ENCODE results near the gene NWD2. TPM values are rescaled to one million over a fixed set of nuclear protein-coding genes. Genes with fewer than 3 reads are reported as not detected.

The NWD2 gene
- total RNA-seq, 8 experiments from 2014 or later: 0.13 to 9.3 (median 2.0) TPM

DNA sequence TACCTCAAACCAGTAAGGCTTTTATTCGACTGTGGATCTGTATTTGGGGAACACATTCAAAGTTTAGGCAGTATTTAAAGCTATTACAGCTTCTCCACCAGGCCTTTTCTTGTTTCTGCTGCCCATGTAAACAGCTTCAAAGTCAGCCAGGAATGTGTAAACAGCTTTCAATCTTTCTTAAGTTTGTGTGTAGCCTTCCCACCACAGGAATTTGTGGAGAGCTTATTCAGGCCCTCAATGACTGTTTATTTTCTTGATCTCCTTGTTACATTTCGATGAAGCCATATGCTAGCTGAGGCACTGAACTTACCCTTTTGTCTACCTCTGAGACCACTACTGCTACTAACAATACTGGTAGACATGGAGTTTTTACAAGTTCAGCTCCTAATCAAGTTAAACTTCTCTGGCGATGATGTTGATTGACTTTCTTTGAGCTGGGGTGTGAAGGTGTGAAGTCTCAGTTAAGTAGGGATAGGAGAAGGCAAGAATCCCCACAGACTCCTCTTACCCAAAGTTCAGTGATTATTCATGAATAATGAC is 72.6 kb downstream of the NWD2 start:
- Histone ChIP-seq H3K4me3 (no peak overlapping the region), H3K27ac (no peak overlapping the region), H3K4me1 (replicated peaks in 1 of 2) (no peaks in the 10 kb centered on the region)
- no peak for ATAC-seq (replicated peaks in 6 of 8)
- WGBS, 10 experiments: 7 to 73% (median 43%) methylated on average over 1 to 3 of the region's 3 CpGs; no CpG with 5 or more reads in 1 of the 10 experiments
- in situ Hi-C loops (cut with MboI; ENCODE audit: low pct_unique_long_range_greater_than_20kb in 2 of 9, low sequenced_read_pairs in 9 of 9, unreplicated experiment in 9 of 9): no loop called here

DNA sequence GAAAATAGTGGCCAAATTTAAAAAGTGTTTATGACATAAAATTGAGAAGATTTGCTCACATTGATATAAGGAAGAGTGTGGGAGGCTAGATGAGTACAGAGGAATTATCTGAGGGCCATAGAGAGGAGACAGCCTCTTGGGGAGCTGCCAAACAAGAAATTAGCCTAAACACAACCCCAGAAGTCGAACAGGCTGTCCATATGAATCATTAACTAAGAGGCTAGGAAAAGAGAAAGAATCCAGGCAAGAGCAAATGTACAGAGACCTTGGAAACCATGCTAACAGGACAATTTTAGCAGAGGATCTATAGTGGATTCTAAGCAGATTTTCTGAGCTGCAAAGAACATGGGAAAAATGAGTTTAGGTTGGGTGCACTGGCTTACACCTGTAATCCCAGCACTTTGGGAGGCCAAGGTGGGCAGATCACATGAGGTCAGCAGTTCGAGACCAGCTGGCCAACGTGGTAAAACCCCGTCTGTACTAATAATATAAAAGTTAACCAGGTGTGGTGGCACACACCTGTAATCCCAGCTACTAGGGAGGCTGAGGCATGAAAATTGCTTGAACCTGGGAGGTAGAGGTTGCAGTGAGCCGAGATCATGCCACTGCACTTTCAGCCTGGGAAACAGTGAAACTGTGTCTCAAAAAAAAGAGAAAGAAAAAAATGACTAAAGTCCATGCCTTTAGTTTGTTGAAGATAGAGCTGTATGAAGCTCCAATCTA is 76.1 kb downstream of the NWD2 start:
- WGBS, 10 experiments: 0 to 72% (median 17%) methylated on average over 2 to 5 of the region's 5 CpGs; no CpG with 5 or more reads in 2 of the 10 experiments
- Histone ChIP-seq H3K4me1 (replicated peaks in 1 of 2) (no peaks in the 10 kb centered on the region), H3K27ac (no peak overlapping the region), H3K4me3 (no peak overlapping the region)
- in situ Hi-C loops (cut with MboI; ENCODE audit: low pct_unique_long_range_greater_than_20kb in 2 of 9, low sequenced_read_pairs in 9 of 9, unreplicated experiment in 9 of 9): no loop called here
- ATAC-seq (replicated peaks in 6 of 8): no peak

DNA sequence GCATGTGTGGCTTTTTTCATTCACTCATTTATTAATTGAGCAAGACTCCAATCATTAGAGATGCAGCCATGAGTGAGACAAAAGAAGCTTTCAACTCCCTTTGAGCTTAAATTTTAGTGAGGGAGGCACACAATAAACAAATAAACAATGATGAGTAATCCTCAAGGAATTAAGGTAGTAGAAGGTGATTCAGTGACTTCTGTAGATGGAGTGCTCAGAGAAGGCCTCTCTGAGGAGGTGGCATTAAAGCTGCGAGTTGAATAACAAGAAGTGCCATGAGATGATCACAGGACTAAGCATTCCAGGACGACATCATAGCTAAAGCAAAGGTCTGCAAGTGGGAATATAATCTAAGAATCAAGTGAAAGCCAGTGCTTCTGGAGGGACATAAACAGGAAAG is 77.6 kb downstream of the NWD2 start:
- Histone ChIP-seq H3K27ac (no peak overlapping the region), H3K4me3 (no peak overlapping the region), H3K4me1 (replicated peaks in 1 of 2) (peaks cover 0 to 4% of the 10 kb centered on the region in 2 donors)
- ATAC-seq (replicated peaks in 6 of 8): peak in 1 of 8 experiments; percentile 27
- 0 to 83% (median 43%) methylated on average over 1 to 2 of the region's 2 CpGs; no CpG with 5 or more reads in 3 of the 10 experiments for WGBS, 10 experiments
- in situ Hi-C loops (cut with MboI; ENCODE audit: low pct_unique_long_range_greater_than_20kb in 2 of 9, low sequenced_read_pairs in 9 of 9, unreplicated experiment in 9 of 9): no loop called here

DNA sequence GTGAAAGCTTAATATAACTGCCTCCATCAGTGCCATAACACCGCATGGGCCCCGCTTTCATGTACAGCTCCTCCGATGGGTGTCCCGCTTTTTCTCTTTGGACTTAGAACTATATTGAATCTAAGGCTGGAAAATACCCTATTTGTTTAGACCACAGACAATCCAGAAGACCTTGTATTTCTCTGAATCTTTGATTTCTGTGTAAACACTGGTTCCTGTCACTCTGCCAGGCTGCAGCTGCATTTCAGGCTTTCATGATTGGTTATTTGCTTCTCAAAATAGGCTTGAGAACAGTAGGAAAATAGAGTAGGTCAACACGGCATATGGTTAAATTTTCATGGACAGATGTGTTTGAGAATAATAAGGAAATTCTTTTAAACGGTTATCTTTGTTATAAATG is 80.0 kb downstream of the NWD2 start:
- peaks cover 0 to 4% of the 10 kb centered on the region in 2 donors for H3K4me1 ChIP-seq (replicated peaks in 1 of 2)
- H3K27ac ChIP-seq: no peak overlapping the region
- WGBS, 10 experiments: 0 to 100% (median 47%) methylated on average over 1 to 6 of the region's 6 CpGs
- in situ Hi-C loops (cut with MboI; ENCODE audit: low pct_unique_long_range_greater_than_20kb in 2 of 9, low sequenced_read_pairs in 9 of 9, unreplicated experiment in 9 of 9): no loop called here
- no peak overlapping the region for H3K4me3 ChIP-seq
- ATAC-seq (replicated peaks in 6 of 8): no peak

DNA sequence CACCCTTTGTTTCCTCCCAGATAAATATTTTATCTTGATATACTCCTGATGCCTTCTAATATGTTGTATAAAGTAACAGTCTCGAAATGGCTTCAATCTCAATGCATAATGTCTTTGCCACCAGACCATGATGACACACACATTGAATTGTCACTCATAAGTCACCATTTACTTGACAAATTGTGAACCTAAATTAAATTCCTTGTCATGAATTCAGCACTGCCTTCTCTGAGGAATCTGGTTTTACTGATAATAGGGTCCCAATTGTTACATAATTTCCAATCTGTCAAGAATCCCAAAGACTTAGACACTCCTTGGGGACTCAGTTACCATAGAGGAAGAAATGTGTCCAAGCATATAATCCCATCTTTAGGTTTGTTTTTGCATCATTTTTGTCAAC is 82.3 kb downstream of the NWD2 start:
- in situ Hi-C loops (cut with MboI; ENCODE audit: low pct_unique_long_range_greater_than_20kb in 2 of 9, low sequenced_read_pairs in 9 of 9, unreplicated experiment in 9 of 9): no loop called here
- ATAC-seq (replicated peaks in 6 of 8): peak in 1 of 8 experiments; percentile 39
- 0 to 78% (median 25%) methylated on average over 1 of the region's 1 CpG; no CpG with 5 or more reads in 4 of the 10 experiments for WGBS, 10 experiments

DNA sequence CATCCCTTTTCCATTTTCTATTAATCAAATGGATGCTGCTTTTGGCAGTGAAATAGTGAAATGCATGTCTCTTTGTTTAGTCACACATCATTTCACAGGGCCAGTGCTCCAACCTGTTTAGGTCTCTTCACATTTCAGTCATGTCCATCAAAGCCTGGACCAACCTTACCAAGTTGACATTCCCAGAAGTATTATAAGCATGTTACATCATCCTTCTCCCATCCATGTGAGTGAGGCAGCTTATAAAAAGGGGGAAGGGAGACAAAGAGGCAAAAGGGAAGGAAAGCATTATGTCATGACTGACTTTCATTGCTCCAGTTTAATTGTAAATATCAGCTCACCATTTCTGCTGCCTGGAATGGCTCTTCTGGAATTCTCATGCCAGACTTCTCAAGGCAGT is 94.4 kb downstream of the NWD2 start:
- H3K4me1 ChIP-seq (replicated peaks in 1 of 2): peaks cover 2 to 7% of the 10 kb centered on the region in 2 donors
- in situ Hi-C loops (cut with MboI; ENCODE audit: low pct_unique_long_range_greater_than_20kb in 2 of 9, low sequenced_read_pairs in 9 of 9, unreplicated experiment in 9 of 9): no loop called here
- H3K27ac ChIP-seq: no peak overlapping the region
- peak in 4 of 8 experiments; percentile 49 to 89 (median 72) for ATAC-seq (replicated peaks in 6 of 8)
- no peak overlapping the region for H3K4me3 ChIP-seq

More for the DNA sequence above, 82.3 kb downstream of the NWD2 start:
- Histone ChIP-seq H3K4me1 (replicated peaks in 1 of 2) (peaks cover 0 to 4% of the 10 kb centered on the region in 2 donors), H3K4me3 (no peak overlapping the region), H3K27ac (no peak overlapping the region)

DNA sequence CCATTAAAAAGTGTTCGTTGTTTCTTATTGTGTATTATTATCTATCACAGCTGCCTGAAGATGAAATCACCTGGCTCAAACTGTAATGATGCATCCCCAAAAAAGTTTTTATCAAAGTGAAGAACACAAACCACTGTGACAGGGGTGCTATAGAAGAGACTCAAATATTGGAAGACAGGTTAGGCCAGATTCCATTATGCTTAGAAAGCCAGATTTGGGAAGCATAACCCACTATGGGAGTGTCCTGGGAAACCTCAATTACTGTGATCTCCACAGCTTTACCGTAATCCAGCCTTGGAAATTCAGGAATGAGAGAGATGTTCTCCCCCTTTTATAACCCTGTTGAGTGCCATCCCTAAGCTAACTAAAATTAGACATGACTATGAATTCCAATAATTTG is 114.2 kb downstream of the NWD2 start:
- WGBS, 10 experiments: 0 to 100% (median 47%) methylated on average over 1 to 2 of the region's 2 CpGs; no CpG with 5 or more reads in 2 of the 10 experiments
- Histone ChIP-seq H3K4me3 (no peak overlapping the region), H3K4me1 (replicated peaks in 1 of 2) (no peaks in the 10 kb centered on the region), H3K27ac (no peak overlapping the region)
- in situ Hi-C loops (cut with MboI; ENCODE audit: low pct_unique_long_range_greater_than_20kb in 2 of 9, low sequenced_read_pairs in 9 of 9, unreplicated experiment in 9 of 9): no loop called here
- ATAC-seq (replicated peaks in 6 of 8): no peak

DNA sequence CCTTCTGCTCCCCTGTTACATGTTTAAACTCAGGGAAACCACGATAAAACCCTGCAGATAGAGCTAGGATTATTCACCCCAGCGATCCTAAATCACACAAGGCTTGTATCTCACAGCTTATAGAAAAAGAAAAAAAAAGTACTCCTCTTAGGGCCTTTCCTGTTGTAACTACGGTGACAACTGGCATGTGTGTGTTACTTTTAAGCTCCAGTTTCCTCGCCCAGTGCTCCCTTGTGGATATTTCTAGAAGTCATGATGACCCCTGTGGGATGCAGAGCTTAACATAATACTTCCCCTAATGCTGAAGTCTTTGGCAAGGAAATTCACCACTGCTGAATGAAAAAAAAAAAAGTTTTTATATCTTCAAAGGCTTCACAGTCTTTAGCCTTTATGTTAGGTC is 114.7 kb downstream of the NWD2 start:
- ATAC-seq (replicated peaks in 6 of 8): no peak
- in situ Hi-C loops (cut with MboI; ENCODE audit: low pct_unique_long_range_greater_than_20kb in 2 of 9, low sequenced_read_pairs in 9 of 9, unreplicated experiment in 9 of 9): no loop called here
- 0 to 100% (median 62%) methylated on average over 1 to 4 of the region's 4 CpGs; no CpG with 5 or more reads in 1 of the 10 experiments for WGBS, 10 experiments

DNA sequence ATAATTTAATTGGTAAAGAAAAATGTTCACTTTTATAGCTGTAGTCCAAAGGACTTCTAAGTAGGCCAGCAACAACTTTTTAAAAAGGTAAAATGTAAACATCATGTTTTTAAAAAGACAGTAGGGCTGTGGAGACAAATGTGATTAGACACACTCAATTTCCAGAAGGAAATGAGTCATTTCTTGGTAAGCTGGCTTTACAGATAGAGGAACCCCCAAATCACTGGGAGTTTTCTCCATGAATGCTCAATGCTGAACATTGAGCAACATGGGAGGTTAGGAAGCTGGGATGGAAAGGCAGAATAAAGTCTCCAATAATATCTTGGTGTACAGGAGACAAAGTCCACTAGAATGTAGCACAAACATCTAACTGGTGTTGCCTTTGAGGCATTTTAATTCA is 121.3 kb downstream of the NWD2 start:
- H3K4me3 ChIP-seq: no peak overlapping the region
- H3K4me1 ChIP-seq (replicated peaks in 1 of 2): no peaks in the 10 kb centered on the region
- in situ Hi-C loops (cut with MboI; ENCODE audit: low pct_unique_long_range_greater_than_20kb in 2 of 9, low sequenced_read_pairs in 9 of 9, unreplicated experiment in 9 of 9): no loop called here
- ATAC-seq (replicated peaks in 6 of 8): no peak
- no peak overlapping the region for H3K27ac ChIP-seq

More for the DNA sequence above, 114.7 kb downstream of the NWD2 start:
- Histone ChIP-seq H3K4me1 (replicated peaks in 1 of 2) (no peaks in the 10 kb centered on the region), H3K4me3 (no peak overlapping the region), H3K27ac (no peak overlapping the region)

DNA sequence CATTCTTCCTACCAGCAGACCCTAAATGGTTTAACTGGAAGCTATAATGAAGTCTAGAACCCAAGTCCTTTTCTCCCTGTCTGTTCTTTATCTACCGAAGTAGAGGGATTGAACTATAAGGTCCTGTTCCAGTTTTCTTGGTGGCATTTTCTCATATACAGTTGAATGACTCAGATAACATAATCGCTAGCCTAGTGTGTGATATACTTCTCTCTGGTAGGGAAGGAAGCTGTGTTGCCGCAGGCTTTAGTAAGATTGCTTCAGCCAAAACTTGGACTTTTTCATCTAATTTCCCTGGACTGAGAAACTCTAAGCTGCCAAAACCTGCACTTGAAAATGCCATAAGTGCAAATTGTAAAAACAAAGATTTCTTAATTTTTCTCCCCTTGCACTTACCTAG is 123.4 kb downstream of the NWD2 start:
- Histone ChIP-seq H3K27ac (no peak overlapping the region), H3K4me1 (replicated peaks in 1 of 2) (no peaks in the 10 kb centered on the region), H3K4me3 (no peak overlapping the region)
- ATAC-seq (replicated peaks in 6 of 8): no peak
- WGBS, 10 experiments: 0 to 100% (median 70%) methylated on average over 1 to 3 of the region's 3 CpGs; no CpG with 5 or more reads in 2 of the 10 experiments
- in situ Hi-C loops (cut with MboI; ENCODE audit: low pct_unique_long_range_greater_than_20kb in 2 of 9, low sequenced_read_pairs in 9 of 9, unreplicated experiment in 9 of 9): no loop called here

DNA sequence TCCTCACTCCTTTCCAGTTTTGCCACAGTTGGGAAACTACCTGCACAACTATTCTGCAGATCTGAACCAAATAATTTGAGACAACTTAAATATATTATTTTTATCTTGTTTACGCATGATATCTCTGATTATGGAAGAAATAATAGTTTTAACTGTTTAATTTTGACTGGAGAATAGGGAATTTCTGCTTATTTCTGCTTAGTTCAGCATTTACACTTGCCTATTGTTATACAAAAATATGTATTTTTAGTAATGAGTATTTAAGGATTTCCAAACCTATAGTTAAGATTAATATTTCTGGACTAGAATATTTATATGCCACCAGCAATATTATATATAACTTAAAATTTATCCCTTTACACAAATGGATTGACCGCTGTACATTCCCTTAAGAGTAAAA is 125.5 kb downstream of the NWD2 start:
- Histone ChIP-seq H3K4me3 (no peak overlapping the region), H3K27ac (no peak overlapping the region), H3K4me1 (replicated peaks in 1 of 2) (no peaks in the 10 kb centered on the region)
- in situ Hi-C loops (cut with MboI; ENCODE audit: low pct_unique_long_range_greater_than_20kb in 2 of 9, low sequenced_read_pairs in 9 of 9, unreplicated experiment in 9 of 9): no loop called here
- ATAC-seq (replicated peaks in 6 of 8): no peak
- 0 to 100% (median 81%) methylated on average over 1 to 2 of the region's 2 CpGs for WGBS, 10 experiments

DNA sequence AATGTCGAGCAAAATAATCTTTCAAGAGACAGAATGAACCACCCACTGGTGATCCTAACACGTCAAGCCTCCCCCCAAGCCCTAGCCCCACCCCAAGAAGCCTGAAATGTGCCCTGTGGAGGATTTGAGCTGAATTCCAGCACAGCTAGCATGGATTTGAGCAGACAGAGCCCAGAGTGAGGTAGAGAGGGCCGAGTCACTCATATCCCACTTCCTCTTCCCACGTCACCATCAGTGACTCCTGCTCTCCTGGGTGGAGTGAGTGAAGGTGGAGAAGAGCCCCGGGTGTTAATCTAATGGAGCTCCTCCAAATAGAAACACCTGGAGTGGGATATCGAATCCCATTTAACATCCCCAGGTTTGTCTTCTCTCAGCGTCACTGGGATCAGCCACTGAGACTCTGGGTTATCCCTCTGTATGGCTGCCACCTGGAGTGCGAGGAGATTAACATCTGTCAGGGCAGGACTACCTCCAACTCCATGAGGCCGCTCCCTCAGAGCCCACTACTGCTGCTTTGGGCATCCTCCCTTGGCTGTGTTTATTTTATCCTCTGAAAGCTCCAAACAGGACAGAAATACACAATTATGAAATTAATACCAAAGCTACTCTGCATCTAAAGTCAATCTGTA is 136.6 kb downstream of the NWD2 start:
- Histone ChIP-seq H3K4me3 (no peak overlapping the region), H3K27ac (no peak overlapping the region), H3K4me1 (replicated peaks in 1 of 2) (no peaks in the 10 kb centered on the region)
- in situ Hi-C loops (cut with MboI; ENCODE audit: low pct_unique_long_range_greater_than_20kb in 2 of 9, low sequenced_read_pairs in 9 of 9, unreplicated experiment in 9 of 9): loop anchor here in 5 of 9 experiments (25.0 kb wide), 2 partner anchors 969 to 1019 kb away; no protein-coding TSS in a partner anchor
- no peak for ATAC-seq (replicated peaks in 6 of 8)
- 0 to 88% (median 64%) methylated on average over 1 to 5 of the region's 9 CpGs; no CpG with 5 or more reads in 2 of the 10 experiments for WGBS, 10 experiments

DNA sequence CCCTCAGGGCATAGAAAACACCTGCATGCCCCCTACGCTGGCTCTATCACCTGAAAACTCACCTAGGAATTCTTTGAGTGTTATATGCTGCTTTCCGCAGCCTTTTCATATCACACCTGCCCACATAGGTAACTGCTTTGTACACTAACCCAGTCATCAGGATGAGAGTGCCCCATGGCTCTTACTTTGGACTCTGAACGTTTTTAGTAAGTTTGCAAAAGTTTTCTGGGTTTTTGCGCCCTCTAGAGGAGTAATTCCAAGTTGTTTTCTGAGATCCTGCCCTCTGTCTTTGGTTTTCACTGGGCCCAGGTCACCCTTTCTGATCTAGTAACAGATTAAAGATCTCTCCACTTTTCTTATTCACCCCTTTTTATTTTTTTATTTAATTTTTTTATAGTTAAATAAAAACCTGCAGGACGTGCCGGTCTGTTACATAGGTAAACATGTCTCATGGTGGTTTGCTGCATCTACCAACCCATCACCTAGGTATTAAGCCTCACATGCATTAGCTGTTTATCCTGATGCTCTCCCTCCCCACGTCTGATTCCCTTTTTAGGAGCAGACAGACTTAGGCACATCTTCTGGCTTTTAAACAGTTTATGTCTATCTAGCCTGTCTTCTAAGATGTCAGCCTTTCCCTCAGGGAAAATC is 139.2 kb downstream of the NWD2 start:
- ATAC-seq (replicated peaks in 6 of 8): peak in 4 of 8 experiments; percentile 21 to 73 (median 50)
- WGBS, 10 experiments: 0 to 51% (median 23%) methylated on average over 1 to 7 of the region's 7 CpGs
- in situ Hi-C loops (cut with MboI; ENCODE audit: low pct_unique_long_range_greater_than_20kb in 2 of 9, low sequenced_read_pairs in 9 of 9, unreplicated experiment in 9 of 9): loop anchor here in 5 of 9 experiments (25.0 kb wide), 2 partner anchors 971 to 1021 kb away; no protein-coding TSS in a partner anchor

More for the DNA sequence above, 139.2 kb downstream of the NWD2 start:
- Histone ChIP-seq H3K27ac (no peak overlapping the region), H3K4me1 (replicated peaks in 1 of 2) (no peaks in the 10 kb centered on the region), H3K4me3 (no peak overlapping the region)

All from motor neuron (in vitro differentiated cells).